Measurements from ENCODE around the gene LDLRAD4. TPM values are rescaled to one million over a fixed set of nuclear protein-coding genes. Genes with fewer than 3 reads are reported as not detected.

Gene LDLRAD4
- total and polyA plus RNA-seq, 8 donors, result 14.1 to 26.6 (median 18.8) TPM

DNA sequence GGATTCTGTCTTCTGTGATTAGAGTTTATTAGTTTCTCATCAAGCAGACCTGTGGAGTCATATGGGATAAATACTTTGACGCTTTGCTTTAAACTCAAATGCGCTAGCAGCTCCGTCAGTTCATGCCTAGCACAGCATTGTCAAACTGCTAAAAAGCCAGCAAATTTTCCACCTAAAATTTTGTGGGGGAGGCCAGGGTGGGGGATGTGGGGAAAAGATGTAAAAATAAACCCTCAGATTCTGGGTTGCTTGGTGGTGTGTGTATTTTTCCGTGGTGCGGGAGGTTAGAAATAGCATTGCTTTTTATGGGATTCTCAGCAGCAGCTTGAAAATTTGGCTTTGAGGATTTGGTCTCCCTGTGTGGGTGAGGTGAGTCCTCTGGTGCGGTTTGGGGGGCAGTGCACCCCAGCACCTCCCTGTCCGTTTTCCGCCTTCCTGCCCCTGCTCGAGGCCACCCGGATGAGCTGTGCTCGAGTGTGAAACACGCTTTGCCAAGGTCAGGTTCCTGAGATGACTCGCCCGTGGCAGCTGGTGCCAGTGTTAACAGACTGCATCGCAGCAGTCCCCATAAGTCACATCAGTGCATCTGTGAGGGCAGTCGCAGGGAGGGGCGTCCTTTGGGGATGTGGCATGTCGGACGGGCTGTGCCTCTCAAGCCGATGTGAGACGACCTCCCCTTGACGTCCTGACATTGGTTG, 65.9 kb downstream of the LDLRAD4 start:
- TF ChIP-seq, protein P1, sequence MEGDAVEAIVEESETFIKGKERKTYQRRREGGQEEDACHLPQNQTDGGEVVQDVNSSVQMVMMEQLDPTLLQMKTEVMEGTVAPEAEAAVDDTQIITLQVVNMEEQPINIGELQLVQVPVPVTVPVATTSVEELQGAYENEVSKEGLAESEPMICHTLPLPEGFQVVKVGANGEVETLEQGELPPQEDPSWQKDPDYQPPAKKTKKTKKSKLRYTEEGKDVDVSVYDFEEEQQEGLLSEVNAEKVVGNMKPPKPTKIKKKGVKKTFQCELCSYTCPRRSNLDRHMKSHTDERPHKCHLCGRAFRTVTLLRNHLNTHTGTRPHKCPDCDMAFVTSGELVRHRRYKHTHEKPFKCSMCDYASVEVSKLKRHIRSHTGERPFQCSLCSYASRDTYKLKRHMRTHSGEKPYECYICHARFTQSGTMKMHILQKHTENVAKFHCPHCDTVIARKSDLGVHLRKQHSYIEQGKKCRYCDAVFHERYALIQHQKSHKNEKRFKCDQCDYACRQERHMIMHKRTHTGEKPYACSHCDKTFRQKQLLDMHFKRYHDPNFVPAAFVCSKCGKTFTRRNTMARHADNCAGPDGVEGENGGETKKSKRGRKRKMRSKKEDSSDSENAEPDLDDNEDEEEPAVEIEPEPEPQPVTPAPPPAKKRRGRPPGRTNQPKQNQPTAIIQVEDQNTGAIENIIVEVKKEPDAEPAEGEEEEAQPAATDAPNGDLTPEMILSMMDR (IDR thresholded peaks at IDR 0.05), result no peak
- DNase-seq (no peak), ATAC-seq (no peak)
- Histone ChIP-seq H3K36me3 (no peaks in the 10 kb centered on the region), H3K4me1 (no peaks in the 10 kb centered on the region), H3K27me3 (no peaks in the 10 kb centered on the region), H3K4me3 (no peak overlapping the region), H3K9me3 (no peaks in the 10 kb centered on the region), H3K27ac (no peak overlapping the region)
- intact Hi-C loops (cut with DNase I), result no loop called here

DNA sequence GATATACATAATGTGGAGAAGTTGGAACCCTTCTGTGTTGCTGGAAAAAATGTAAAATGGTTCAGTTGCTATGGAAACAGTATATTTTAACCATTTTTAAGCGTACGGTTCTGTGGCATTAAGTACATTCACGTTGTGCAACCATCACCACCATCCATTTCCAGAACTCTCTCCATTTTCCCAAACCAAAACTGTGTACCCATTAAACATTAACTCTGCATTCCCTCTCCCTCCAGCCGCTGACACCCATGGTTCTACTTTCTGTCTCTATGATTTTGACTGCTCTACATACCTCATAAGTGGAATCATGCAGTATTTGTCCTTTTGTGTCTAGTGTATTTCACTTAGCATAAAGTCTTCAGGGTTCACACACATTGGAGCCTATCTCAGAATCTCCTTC, 67.3 kb downstream of the LDLRAD4 start:
- intact Hi-C loops (cut with DNase I), result no loop called here
- DNase-seq (no peak), ATAC-seq (no peak)
- no peaks in the 10 kb centered on the region for H3K9me3 ChIP-seq
- no peak overlapping the region for H3K4me3 ChIP-seq
- TF ChIP-seq, protein P1 (IDR thresholded peaks at IDR 0.05), result no peak
- H3K36me3 ChIP-seq, result no peaks in the 10 kb centered on the region
- H3K4me1 ChIP-seq, result no peaks in the 10 kb centered on the region
- H3K27me3 ChIP-seq, result no peaks in the 10 kb centered on the region
- no peak overlapping the region for H3K27ac ChIP-seq

GRCh38 chr18:13286456-13287125, 68.0 kb downstream of the LDLRAD4 start:
- Histone ChIP-seq H3K27ac (no peak overlapping the region), H3K27me3 (no peaks in the 10 kb centered on the region), H3K4me3 (no peak overlapping the region), H3K4me1 (no peaks in the 10 kb centered on the region), H3K9me3 (no peaks in the 10 kb centered on the region), H3K36me3 (no peaks in the 10 kb centered on the region)
- no peak for DNase-seq
- no peak for ATAC-seq
- intact Hi-C loops (cut with DNase I), result no loop called here
- TF ChIP-seq, protein P1 (IDR thresholded peaks at IDR 0.05), result no peak

GRCh38 chr18:13287372-13287771, 68.8 kb downstream of the LDLRAD4 start:
- Histone ChIP-seq H3K4me1 (no peaks in the 10 kb centered on the region), H3K36me3 (no peaks in the 10 kb centered on the region), H3K9me3 (no peaks in the 10 kb centered on the region), H3K27me3 (no peaks in the 10 kb centered on the region), H3K4me3 (no peak overlapping the region), H3K27ac (no peak overlapping the region)
- DNase-seq, result no peak
- TF ChIP-seq, protein P1 (IDR thresholded peaks at IDR 0.05), result no peak
- ATAC-seq, result no peak
- intact Hi-C loops (cut with DNase I), result no loop called here

- Histone ChIP-seq H3K27me3 (no peaks in the 10 kb centered on the region), H3K27ac (no peak overlapping the region), H3K9me3 (no peaks in the 10 kb centered on the region), H3K36me3 (no peaks in the 10 kb centered on the region), H3K4me1 (no peaks in the 10 kb centered on the region), H3K4me3 (no peak overlapping the region)
- TF ChIP-seq, protein P1 (IDR thresholded peaks at IDR 0.05), result no peak
- intact Hi-C loops (cut with DNase I), result no loop called here
- DNase-seq (no peak), ATAC-seq (no peak)
These were observed 70.1 kb downstream of the LDLRAD4 start for GRCh38 chr18:13288509-13289133.
